HEK293 (cell line): Measurements from ENCODE around the gene KRTAP2-4.
"Not testable (repeated sequence)": the region's sequence is repeated elsewhere in the genome, so short reads cannot be mapped to it uniquely, and the experiment has no call there.

ENCODE experiments used
- CTCF ChIA-PET: fragments of 350-600 bp; formaldehyde crosslinking; extraction: SDS; loops from one replicate; lab custom pipeline; 2021; ENCODE audit warnings: antibody characterized with exemption; lab: Yijun Ruan, JAX
- POLR2A ChIA-PET: fragments of 300-600 bp; formaldehyde crosslinking; extraction: SDS; loops from one replicate; lab custom pipeline; 2020; ENCODE audit warnings: antibody characterized with exemption, inconsistent platforms; lab: Yijun Ruan, JAX
- H3K27ac ChIP-seq: fragments of 200-500 bp; sonication (Bioruptor generic); 2 replicates; pipeline ENCODE4 v1.5.1; 2014; ENCODE audit warnings: low read depth, low read length, control low read depth, inconsistent platforms; ENCODE audit errors: extremely low read depth
- H3K36me3 ChIP-seq, 2 experiments: fragments of 200-500 bp in 1 of 2; sonication (Bioruptor generic) in 1 of 2; 1 replicate in 1 of 2; 2 replicates in 1 of 2; pipeline ENCODE4 v1.5.1; 2014 to 2017; ENCODE audit warnings: inconsistent platforms in 2 of 2, low read length in 2 of 2; ENCODE audit not compliant: control insufficient read depth in 2 of 2, insufficient read depth in 1 of 2
- H3K4me1 ChIP-seq: fragments of 200-500 bp; sonication (Bioruptor generic); 2 replicates; pipeline ENCODE4 v1.5.1; 2014; ENCODE audit warnings: mild to moderate bottlenecking, low read length, inconsistent platforms; ENCODE audit not compliant: control insufficient read depth, insufficient read depth
- H3K4me3 ChIP-seq: 2 replicates; pipeline ENCODE4 v1.5.1; 2011; ENCODE audit warnings: low read depth, mild to moderate bottlenecking, control low read depth, low read length, moderate library complexity
- H3K9me3 ChIP-seq: fragments of 200-500 bp; sonication (Bioruptor generic); 2 replicates; pipeline ENCODE4 v1.5.1; 2014; ENCODE audit warnings: low read depth, low read length, inconsistent platforms; ENCODE audit not compliant: control insufficient read depth, insufficient read depth
- AEBP2 ChIP-seq: fragments of 450-650 bp; formaldehyde crosslinking; IDR thresholded peaks from 2 replicates; pipeline ENCODE4 v1.5.1; 2016; ENCODE audit warnings: missing biosample characterization, missing genetic modification characterization, borderline replicate concordance
- EGR2 ChIP-seq: fragments of 450-650 bp; formaldehyde crosslinking; IDR thresholded peaks from 2 replicates; pipeline ENCODE4 v1.5.1; 2016; ENCODE audit warnings: low read depth, missing biosample characterization, missing genetic modification characterization
- MEIS1 ChIP-seq: sonication (generic); formaldehyde crosslinking; IDR thresholded peaks from 2 replicates; pipeline ENCODE4 v1.8.1; 2022; ENCODE audit warnings: missing genetic modification reagents, mild to moderate bottlenecking, borderline replicate concordance
- SCRT2 ChIP-seq: fragments of 450-650 bp; formaldehyde crosslinking; IDR thresholded peaks from 2 replicates; pipeline ENCODE4 v1.5.1; 2016; ENCODE audit warnings: missing biosample characterization, missing genetic modification characterization
- ZBTB1 ChIP-seq: fragments of 450-650 bp; formaldehyde crosslinking; IDR thresholded peaks from 2 replicates; pipeline ENCODE4 v1.5.1; 2016; ENCODE audit warnings: missing biosample characterization, missing genetic modification characterization
- ZIC2 ChIP-seq: fragments of 450-650 bp; formaldehyde crosslinking; IDR thresholded peaks from 2 replicates; pipeline ENCODE4 v1.5.1; 2016; ENCODE audit warnings: missing biosample characterization, missing genetic modification characterization
- ZNF169 ChIP-seq: fragments of 450-650 bp; formaldehyde crosslinking; IDR thresholded peaks from 2 replicates; pipeline ENCODE4 v1.5.1; 2016; ENCODE audit warnings: missing biosample characterization, missing genetic modification characterization
- ZNF175 ChIP-seq: fragments of 450-650 bp; formaldehyde crosslinking; IDR thresholded peaks from 2 replicates; pipeline ENCODE4 v1.5.1; 2016; ENCODE audit warnings: missing biosample characterization, missing genetic modification characterization
- ZNF19 ChIP-seq: fragments of 450-650 bp; formaldehyde crosslinking; IDR thresholded peaks from 2 replicates; pipeline ENCODE4; 2016; ENCODE audit warnings: missing biosample characterization, missing genetic modification characterization, low read depth
- ZNF221 ChIP-seq: fragments of 450-650 bp; formaldehyde crosslinking; IDR thresholded peaks from 2 replicates; pipeline ENCODE4 v1.5.1; 2017; ENCODE audit warnings: missing biosample characterization, missing genetic modification characterization, borderline replicate concordance
- ZNF248 ChIP-seq: fragments of 450-650 bp; formaldehyde crosslinking; IDR thresholded peaks from 2 replicates; pipeline ENCODE4 v1.5.1; 2017; ENCODE audit warnings: missing biosample characterization, missing genetic modification characterization
- ZNF561 ChIP-seq: fragments of 450-650 bp; IDR thresholded peaks from 2 replicates; pipeline ENCODE4 v1.5.1; 2018; ENCODE audit warnings: missing biosample characterization, missing genetic modification characterization, borderline replicate concordance
- ZNF585B ChIP-seq: fragments of 450-650 bp; formaldehyde crosslinking; IDR thresholded peaks from 2 replicates; pipeline ENCODE4 v1.5.1; 2016; ENCODE audit warnings: missing biosample characterization, missing genetic modification characterization
- ZNF623 ChIP-seq: fragments of 450-650 bp; formaldehyde crosslinking; IDR thresholded peaks from 2 replicates; pipeline ENCODE4 v1.5.1; 2016; ENCODE audit warnings: missing biosample characterization, missing genetic modification characterization
- ZNF768 ChIP-seq: fragments of 450-650 bp; formaldehyde crosslinking; IDR thresholded peaks from 2 replicates; pipeline ENCODE4 v1.5.1; 2018; ENCODE audit warnings: missing biosample characterization, mild to moderate bottlenecking, missing genetic modification characterization
- ZNF830 ChIP-seq: fragments of 450-650 bp; IDR thresholded peaks from 2 replicates; pipeline ENCODE4 v1.5.0; 2018; ENCODE audit warnings: missing biosample characterization, missing genetic modification characterization, low read depth, mild to moderate bottlenecking, moderate library complexity
- ZSCAN16 ChIP-seq: fragments of 450-650 bp; formaldehyde crosslinking; IDR thresholded peaks from 2 replicates; pipeline ENCODE4 v1.5.1; 2016; ENCODE audit warnings: missing biosample characterization, missing genetic modification characterization
- ZSCAN18 ChIP-seq: fragments of 450-650 bp; formaldehyde crosslinking; IDR thresholded peaks from 2 replicates; pipeline ENCODE4 v1.5.1; 2016; ENCODE audit warnings: missing biosample characterization, missing genetic modification characterization

Gene KRTAP2-4

GRCh38 chr17:41061964-41062363 lies 3.7 kb downstream of the KRTAP2-4 start (continued):
- TF ChIP-seq AEBP2 (tag by site-specific recombination) (no peak), ZNF623 (tag by site-specific recombination) (no peak)

GRCh38 chr17:41060052-41060604 lies 5.6 kb downstream of the KRTAP2-4 start, which contains the start of gene KRTAP2-3:
KRTAP2-3 (minus strand) TSS chr17:41060114; CDS start chr17:41060050, 64 bp downstream.
- CTCF ChIA-PET: interaction anchor here (1.3 kb wide), 1 partner anchor 13 kb away, joined by 4 read pairs; no protein-coding TSS in a partner anchor
- no peak for TF ChIP-seq ZBTB1 (tag by site-specific recombination)
- no peak for TF ChIP-seq ZNF830 (tag by site-specific recombination)
- no peak for TF ChIP-seq SCRT2
- TF ChIP-seq ZNF248 (tag by site-specific recombination): no peak

GRCh38 chr17:41059276-41060051 lies 6.2 kb downstream of the KRTAP2-4 start:
- POLR2A ChIA-PET, H3K4me1 ChIP-seq, H3K9me3 ChIP-seq, H3K36me3 ChIP-seq, H3K4me3 ChIP-seq, H3K27ac ChIP-seq: not testable (repeated sequence)
- CTCF ChIA-PET: interaction anchor here (0.6 to 1.3 kb wide), 5 partner anchors 13 to 1008 kb away, joined by 4 to 6 read pairs (median 4); no protein-coding TSS in a partner anchor
- peak; percentile 27; the same call in 1 of the 2 replicates for TF ChIP-seq ZIC2

More at GRCh38 chr17:41060052-41060604, 5.6 kb downstream of the KRTAP2-4 start, which contains the start of gene KRTAP2-3:
- Histone ChIP-seq H3K27ac (no peak within 1 kb of the TSS), H3K9me3 (no peaks in the 10 kb centered on the region), H3K4me3 (no peak within 1 kb of the TSS), H3K36me3 (no peaks in the 10 kb centered on the region), H3K4me1 (no peaks in the 10 kb centered on the region)
- POLR2A ChIA-PET: no interaction called here

GRCh38 chr17:41058741-41059140 lies 6.9 kb downstream of the KRTAP2-4 start:
- no peak overlapping the region for H3K27ac ChIP-seq
- POLR2A ChIA-PET: no interaction called here

More at GRCh38 chr17:41058741-41059140, 6.9 kb downstream of the KRTAP2-4 start:
- no peaks in the 10 kb centered on the region for H3K4me1 ChIP-seq
- H3K9me3 ChIP-seq: no peaks in the 10 kb centered on the region
- no peak overlapping the region for H3K4me3 ChIP-seq
- TF ChIP-seq MEIS1 (CRISPR knock-in tag) (no peak), ZNF561 (tag by site-specific recombination) (no peak), ZSCAN18 (tag by site-specific recombination) (no peak), AEBP2 (tag by site-specific recombination) (no peak), ZIC2 (no peak), ZNF19 (tag by site-specific recombination) (no peak), ZNF585B (tag by site-specific recombination) (no peak), ZNF768 (no peak), ZSCAN16 (no peak), EGR2 (tag by site-specific recombination) (no peak), ZNF169 (no peak), ZNF221 (tag by site-specific recombination) (no peak), ZNF175 (tag by site-specific recombination) (no peak)
- no peaks in the 10 kb centered on the region for H3K36me3 ChIP-seq
- CTCF ChIA-PET: interaction anchor here (0.6 to 0.7 kb wide), 4 partner anchors 17 to 1009 kb away, joined by 4 to 6 read pairs (median 4); no protein-coding TSS in a partner anchor
